ENCODE data around the gene SATB2.

Gene SATB2

DNA sequence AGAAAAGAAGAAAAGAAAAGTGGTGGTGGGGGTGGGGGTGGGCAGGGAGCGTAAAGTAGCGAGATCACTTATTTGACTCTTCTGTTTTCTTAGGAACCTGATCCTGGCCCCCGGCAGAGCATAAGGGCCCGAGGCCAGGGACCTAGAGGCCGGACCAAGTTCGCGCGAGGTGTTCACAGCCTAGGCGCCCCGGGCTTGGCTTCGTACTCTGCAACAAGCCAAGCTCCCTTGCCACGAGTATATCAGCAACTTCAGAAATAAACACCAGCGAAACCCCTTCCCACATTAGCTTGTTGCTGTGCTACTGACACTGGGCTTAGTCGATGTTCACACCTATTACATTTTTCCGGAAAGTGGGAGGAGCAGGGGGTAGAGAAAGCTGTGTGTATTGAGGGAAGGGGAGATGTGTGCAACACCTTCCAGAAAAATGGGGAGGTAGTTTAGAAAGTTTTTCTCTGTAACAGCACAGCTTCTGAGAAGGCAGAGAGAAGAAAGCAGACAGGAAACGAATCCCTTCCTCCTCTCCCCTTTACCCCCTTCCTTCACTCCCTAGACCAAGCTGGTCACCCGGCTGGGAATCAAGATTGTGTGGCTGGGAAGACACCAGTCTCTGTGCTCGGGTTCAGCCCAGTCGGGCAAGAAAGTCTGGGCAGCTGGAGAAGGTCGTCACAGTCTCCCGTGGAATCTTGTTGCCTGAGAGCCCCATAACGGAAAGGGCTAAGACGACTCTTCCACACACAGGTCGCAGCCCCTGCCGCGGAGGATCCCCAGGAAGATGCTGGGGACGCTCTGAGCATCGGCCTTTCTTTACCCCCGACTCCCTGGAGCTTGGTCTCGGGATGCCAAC, 12.0 kb upstream of the SATB2 start:
- no peak for DNase-seq (ENCODE audit: low spot score in 2 of 2)
- Mint-ChIP-seq H3K36me3 (peaks cover 5% of the 10 kb centered on the region), H3K27ac (no peak overlapping the region), H3K4me3 (no peak overlapping the region), H3K4me1 (peaks cover 17% of the 10 kb centered on the region), H3K9me3 (peaks cover 2% of the 10 kb centered on the region)
- no peak for ATAC-seq

DNA sequence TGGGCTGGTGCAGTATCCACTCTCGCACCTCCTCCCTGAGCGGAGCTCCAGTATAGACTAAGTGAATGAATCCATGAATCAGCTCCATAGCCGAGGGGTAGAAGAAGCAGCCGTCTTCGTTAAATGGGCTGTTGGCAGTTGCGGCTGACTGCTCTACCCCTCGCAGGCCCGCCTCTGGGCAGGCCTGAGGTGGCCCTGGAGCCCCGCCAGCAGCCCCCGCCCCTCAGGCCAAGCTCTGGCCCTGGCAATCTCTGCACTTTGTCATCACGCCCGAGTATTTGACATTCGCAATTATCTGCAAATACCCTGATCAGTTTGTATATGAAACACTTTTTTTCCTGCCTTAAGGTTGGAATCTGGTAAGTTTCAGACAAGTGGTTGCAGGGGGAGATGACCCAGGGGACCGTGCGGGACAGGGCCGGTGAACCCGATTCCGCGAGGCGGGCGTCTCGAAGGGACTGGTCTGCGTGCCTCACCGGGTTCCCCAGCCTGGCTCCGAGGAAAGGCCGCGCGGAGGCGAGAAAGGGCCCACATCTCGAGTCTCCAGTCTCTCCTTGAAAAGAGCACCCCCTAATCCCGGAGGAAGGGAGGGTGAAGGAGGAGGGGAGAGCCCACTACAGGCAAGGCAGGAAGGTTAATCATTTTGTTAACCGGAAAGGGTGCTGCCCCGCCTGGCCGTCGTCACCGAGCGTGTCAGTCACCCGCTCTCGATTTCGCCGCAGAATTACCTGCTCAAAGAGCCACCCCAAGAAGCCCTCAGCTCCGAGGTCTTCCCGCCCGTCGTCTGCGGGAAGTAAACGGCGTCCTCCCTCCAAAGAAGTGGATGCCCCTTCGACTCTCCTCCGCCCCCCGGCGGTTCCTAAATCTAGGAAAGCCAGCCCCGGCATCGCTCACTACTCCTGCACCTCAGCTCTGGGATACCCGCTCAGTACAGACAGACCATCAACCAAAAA, 11.1 kb upstream of the SATB2 start:
- Mint-ChIP-seq H3K27ac (no peak overlapping the region), H3K4me1 (peaks cover 17% of the 10 kb centered on the region), H3K4me3 (no peak overlapping the region), H3K9me3 (peaks cover 2% of the 10 kb centered on the region), H3K36me3 (peaks cover 5% of the 10 kb centered on the region)
- no peak for DNase-seq (ENCODE audit: low spot score in 2 of 2)
- ATAC-seq, result no peak

DNA sequence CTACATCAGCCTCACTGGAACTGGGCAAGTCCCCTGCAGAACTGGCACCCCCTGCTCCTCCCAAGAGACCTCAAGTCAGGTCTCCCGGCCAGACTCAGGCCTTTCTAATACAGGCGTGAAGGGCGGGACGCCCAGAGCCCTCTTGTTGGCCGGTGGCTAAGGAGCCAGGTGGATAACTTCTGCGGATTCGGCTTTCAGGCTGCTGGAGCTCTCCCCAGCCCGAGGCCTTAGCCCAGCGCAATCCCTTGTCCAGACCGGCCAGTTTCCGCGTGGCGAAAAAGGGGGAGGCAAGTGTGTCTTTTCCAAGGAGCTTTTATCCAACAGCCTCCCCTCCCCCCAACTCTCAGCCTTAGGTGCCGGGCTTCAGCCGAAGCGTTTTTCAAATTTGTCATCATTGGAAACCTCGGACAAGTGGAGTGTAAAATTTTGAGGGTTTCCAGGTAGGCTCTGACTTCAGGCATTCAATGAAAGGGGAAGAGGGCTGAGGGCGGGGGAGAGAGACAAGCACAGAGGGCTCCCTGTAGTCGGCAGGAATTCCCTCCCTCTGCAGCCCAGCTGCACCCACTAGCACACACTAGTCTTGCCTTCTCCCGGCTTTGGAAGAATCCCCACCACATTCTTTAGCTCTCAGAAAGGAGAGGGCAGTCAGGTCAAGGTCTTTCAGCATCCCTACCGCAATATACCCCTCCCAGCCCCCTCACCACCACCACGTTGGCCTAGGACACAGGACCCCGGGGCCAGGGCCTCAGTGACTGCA, 9.5 kb upstream of the SATB2 start:
- Mint-ChIP-seq H3K9me3 (peaks cover 2% of the 10 kb centered on the region), H3K4me3 (no peak overlapping the region), H3K4me1 (peaks cover 17% of the 10 kb centered on the region), H3K36me3 (peaks cover 5% of the 10 kb centered on the region), H3K27ac (no peak overlapping the region)
- DNase-seq (ENCODE audit: low spot score in 2 of 2) (no peak), ATAC-seq (no peak)

DNA sequence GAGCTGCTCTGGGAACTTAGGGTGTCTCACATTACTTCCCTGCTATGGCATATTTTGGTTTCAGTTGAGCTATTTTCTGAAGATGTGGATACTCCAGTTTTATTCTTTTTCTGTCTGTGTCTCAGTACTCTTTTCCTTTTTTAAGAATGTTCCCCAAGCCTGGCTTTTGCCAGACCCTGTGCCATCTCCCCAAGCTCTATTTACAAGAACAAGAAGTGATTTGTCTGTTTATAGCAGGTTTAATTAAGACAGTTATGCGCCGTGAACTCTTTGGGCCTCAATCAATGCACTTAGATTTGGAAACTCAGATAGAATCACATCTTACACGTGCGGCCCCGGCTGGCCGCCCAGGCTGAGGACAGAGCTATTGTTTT, 8.9 kb upstream of the SATB2 start:
- DNase-seq (ENCODE audit: low spot score in 2 of 2) (no peak), ATAC-seq (no peak)
- Mint-ChIP-seq H3K4me3 (no peak overlapping the region), H3K36me3 (peaks cover 5% of the 10 kb centered on the region), H3K9me3 (peaks cover 2% of the 10 kb centered on the region), H3K4me1 (peaks cover 17% of the 10 kb centered on the region), H3K27ac (no peak overlapping the region)

DNA sequence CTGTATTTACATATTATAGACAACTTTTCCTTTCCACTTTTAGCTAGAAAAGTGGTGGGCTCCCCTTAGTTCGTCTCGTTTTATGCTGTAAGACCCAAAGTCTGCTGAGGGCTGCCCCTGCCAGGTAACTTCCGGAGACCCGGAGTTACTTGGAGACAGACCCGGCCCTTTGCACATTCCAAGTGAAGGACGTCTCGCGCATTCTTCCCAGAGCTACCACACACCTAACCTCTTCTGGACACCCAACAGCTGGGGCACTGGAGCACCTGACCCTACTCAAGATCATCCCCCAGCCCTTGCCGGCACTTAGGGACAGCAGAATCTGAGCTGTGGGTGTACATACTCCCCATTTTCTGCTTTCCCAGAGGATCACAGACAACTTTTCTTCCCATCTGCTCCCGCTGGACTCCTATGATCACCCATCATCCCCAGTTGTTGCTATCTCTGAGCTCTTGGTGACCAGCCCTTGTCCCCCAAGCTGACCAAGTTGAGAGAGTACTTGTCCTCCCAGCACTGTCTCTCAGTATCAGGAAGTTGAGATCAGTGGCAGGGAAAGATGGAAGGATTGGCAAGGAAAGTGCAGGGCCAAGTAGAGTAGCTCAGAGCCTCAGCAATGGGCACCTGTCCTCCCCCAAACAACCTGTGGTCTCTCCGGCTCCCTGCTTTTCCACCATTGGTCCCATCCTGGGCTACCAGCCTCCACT, 8.4 kb upstream of the SATB2 start:
- Mint-ChIP-seq H3K4me1 (peaks cover 17% of the 10 kb centered on the region), H3K27ac (no peak overlapping the region), H3K4me3 (no peak overlapping the region), H3K9me3 (peaks cover 2% of the 10 kb centered on the region), H3K36me3 (peaks cover 5% of the 10 kb centered on the region)
- ATAC-seq, result no peak
- DNase-seq (ENCODE audit: low spot score in 2 of 2), result no peak

DNA sequence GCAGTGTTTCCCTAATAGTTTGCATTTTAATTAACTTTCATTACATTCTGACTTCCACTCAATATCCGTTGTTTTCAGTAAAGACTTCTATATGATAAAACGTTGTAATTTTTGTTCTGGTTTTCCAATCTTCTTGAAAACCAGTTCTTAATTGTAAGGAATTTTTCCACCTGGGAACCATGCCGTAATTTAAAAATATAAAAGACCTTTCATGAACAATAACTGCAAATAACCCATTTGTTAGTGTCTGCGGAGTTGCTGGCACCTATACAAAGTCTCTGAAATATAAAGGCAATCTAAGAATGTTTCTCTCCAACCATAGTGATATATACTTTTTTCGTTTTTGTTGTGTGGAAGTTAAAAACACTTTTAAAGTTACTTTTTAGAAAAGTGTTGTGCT, 7.7 kb upstream of the SATB2 start:
- Mint-ChIP-seq H3K9me3 (peaks cover 2% of the 10 kb centered on the region), H3K36me3 (peaks cover 5% of the 10 kb centered on the region), H3K4me3 (no peak overlapping the region), H3K27ac (no peak overlapping the region), H3K4me1 (peaks cover 17% of the 10 kb centered on the region)
- no peak for ATAC-seq
- no peak for DNase-seq (ENCODE audit: low spot score in 2 of 2)

DNA sequence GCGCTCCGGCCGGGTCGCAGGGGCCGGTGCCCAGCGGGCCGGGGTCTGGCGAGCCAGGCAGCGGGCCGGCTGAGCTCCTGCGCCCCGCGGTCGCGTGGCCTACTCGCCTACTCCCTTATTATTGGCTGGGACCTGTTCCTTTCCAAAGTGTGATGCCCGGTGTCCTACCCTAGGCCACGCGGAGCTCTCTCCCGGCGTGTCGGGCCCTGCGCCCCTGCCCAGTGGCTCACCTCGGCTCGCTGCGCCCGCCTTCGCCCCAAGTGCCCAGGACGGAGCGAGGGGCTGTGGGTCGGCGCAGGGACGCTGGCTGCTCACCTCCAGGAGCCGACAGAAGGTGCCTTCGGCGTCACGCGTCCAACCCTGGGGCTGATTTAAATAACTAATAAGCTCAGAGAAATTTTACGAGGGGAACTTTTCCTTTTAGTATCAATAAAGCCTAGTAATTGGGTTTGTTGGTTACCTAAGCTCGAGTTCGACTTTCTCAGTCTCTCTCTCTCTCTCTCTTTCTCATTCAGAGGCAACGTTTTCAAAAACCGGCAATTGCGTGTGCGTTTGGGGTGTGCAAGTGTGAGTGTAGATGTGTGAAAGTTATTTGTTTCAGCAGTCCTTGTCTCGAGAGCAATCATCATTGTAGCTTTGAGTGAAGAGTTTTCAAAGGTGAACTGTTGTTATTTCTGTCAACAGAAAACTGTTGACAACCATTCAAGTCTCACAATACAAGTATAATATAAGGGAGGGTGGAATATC, 7.0 kb upstream of the SATB2 start:
- Mint-ChIP-seq H3K27ac (no peak overlapping the region), H3K4me3 (no peak overlapping the region), H3K9me3 (peaks cover 2% of the 10 kb centered on the region), H3K36me3 (peaks cover 5% of the 10 kb centered on the region), H3K4me1 (peaks cover 21% of the 10 kb centered on the region)
- ATAC-seq, result no peak
- DNase-seq (ENCODE audit: low spot score in 2 of 2), result no peak

DNA sequence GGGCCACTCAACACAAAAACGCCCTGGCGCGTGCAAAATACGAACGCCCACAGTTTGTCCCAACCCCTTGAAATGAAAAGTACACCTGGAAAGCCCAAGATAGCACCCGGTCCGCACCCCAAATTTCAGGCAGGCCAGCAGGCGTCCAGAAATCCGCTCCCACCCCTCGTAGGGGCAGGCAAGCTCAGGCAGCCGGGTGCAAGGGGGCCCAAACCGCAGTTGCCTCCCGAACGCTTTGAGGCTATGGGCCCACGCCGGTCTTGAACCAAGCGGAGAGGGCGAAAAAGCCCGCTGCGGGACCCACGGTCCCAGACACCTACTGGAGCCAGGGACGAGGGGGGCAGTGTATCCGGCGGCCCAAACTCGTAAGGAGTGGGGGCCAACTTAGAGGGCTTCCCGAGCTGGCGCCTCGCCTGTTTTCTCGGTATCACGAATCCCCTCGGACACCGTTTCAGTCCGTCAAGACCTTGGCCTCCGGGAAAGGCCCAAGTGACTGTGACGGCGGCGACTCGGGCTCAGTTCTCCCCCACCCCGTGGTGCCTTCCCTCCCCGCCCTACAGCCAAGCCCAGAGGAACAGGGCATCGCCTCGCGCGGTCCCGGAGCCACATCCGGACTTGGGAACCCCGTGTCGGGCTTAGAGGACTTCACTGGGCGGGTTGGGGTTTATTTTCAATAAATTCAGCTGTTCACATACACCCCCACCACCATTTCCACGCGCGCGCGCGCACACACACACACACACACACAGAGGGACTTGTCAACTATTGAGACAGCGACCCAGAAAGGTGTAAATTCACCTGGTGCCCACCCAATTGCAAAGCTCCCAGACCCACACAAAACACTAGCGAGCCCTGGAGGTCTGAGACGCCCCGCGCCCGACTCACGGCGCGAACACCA, 6.2 kb upstream of the SATB2 start:
- peaks cover 5% of the 10 kb centered on the region for H3K36me3 Mint-ChIP-seq
- no peak overlapping the region for H3K27ac Mint-ChIP-seq
- peak overlapping the region; percentile 41 for H3K4me3 Mint-ChIP-seq
- no peak for DNase-seq (ENCODE audit: low spot score in 2 of 2)
- no peak for ATAC-seq
- H3K4me1 Mint-ChIP-seq, result peaks cover 18% of the 10 kb centered on the region
- H3K9me3 Mint-ChIP-seq, result peaks cover 2% of the 10 kb centered on the region

DNA sequence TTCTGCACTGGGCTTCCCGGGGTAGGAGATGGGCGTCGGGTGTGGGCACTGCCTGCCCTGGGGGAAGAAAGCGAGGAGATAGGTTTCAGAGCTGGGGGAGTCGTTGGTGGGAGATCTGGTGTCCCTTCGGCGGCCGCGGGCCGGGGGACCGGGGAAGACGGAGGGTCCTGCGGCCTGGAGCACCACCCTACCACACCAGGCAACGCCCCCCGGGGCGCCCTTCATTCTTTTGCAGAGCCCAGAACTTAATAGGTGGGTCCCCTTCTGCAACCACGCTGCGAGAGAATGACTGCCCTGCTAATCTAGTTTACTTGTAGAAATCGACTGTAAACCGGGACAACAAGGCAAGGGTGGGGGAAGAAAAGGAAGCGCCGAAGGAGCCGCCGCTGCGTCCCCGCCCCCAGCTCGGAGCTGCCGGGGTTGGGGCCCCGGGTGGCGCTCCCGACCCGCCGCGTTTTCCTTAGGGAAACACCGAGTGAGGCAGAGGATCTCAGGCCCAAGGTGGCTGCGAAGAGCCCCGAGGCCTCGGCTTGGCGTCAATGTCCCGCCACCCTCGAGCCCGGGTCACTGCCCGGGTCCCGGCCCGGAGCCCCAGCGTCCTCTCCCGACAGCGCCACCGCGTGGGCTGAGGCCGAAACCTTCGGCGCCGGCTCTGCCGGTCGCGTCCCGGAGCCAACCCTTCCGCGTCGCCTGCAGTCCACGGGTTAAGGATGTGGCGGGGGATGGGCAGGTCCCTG, 5.4 kb upstream of the SATB2 start:
- DNase-seq (ENCODE audit: low spot score in 2 of 2) (peak in 1 of 2 donors; percentile 70), ATAC-seq (peak; percentile 39)
- H3K36me3 Mint-ChIP-seq, result peaks cover 5% of the 10 kb centered on the region
- no peak overlapping the region for H3K27ac Mint-ChIP-seq
- peak overlapping the region; percentile 41 for H3K4me3 Mint-ChIP-seq
- peaks cover 15% of the 10 kb centered on the region for H3K4me1 Mint-ChIP-seq
- H3K9me3 Mint-ChIP-seq, result peaks cover 2% of the 10 kb centered on the region

DNA sequence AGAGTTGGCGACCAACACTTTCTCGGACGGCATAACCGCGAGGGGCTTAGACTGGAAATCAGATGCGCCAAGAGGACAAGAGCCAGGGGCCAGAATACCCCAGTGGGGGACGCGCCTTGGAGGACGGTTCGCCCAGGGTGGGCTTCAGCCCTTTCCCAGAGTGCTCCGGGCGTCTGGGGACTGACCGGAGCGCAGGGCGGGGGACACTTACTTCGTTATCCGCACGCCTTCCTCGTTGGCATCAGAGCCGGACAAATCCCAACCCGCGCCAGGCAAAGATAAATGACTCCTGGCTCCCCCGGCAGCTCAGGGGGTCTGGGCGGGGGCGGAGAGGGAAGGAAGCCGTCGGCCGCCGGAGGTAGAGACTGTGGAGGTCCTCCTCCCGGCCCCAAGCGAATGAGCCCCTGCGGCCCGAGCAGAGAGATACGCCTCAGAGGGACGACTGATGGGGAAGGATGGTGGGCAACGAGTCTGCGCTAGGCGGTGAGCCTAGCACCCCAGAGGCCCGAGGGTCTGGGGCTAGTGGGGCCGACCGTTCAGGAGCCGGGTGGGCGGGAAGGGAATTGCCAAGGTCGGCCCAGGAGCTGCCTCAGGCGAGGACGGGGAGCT, 4.7 kb upstream of the SATB2 start:
- Mint-ChIP-seq H3K9me3 (no peaks in the 10 kb centered on the region), H3K27ac (no peak overlapping the region), H3K36me3 (peaks cover 5% of the 10 kb centered on the region), H3K4me1 (peaks cover 11% of the 10 kb centered on the region), H3K4me3 (peak overlapping the region; percentile 41)
- DNase-seq (ENCODE audit: low spot score in 2 of 2), result no peak
- ATAC-seq, result no peak

DNA sequence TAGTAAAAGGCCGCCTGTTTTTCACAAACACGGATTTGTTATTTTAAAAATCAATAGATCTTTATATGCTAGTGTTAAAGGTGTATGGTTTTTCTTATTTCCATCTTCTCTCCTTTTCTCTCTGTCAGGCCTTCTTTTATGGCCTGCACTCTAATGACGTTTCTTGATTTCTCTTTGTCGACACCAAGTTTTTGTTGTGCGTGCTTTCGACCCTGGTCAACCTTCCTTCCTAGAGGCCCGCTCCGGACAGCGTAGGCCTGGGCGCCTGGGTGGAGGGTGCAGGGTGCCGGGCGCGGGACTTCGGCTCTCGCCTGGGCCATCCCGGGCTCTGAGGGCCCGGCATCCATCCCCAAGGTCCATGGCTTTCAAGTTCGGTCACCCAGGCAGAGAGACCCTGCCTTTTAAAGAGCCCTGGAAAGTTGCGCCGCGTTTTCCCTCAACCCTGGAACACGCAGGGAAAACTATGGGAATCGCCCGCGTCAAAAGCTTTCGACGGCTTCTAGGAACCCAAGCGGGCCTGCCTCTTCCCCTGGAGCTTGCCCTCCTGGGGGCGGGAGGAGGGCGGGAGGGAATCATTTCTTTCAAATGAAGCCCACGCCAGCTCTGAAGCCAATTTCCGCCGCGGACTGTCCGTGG, 4.1 kb upstream of the SATB2 start:
- peaks cover 11% of the 10 kb centered on the region for H3K4me1 Mint-ChIP-seq
- ATAC-seq (no peak), DNase-seq (ENCODE audit: low spot score in 2 of 2) (no peak)
- H3K27ac Mint-ChIP-seq, result no peak overlapping the region
- H3K4me3 Mint-ChIP-seq, result no peak overlapping the region
- H3K9me3 Mint-ChIP-seq, result no peaks in the 10 kb centered on the region
- H3K36me3 Mint-ChIP-seq, result peaks cover 5% of the 10 kb centered on the region
